Loucy (cell line): Measurements from ENCODE around the gene KATNB1.

ENCODE experiments used
- CTCF ChIP-seq: fragments of 200-600 bp; sonication (generic); conservative IDR thresholded peaks from 2 replicates; pipeline ENCODE4 v1.5.1; 2014; ENCODE audit warnings: mild to moderate bottlenecking, antibody characterized with exemption, low read length
- EZH2phosphoT487 ChIP-seq: fragments of 200-600 bp; IDR thresholded peaks from 2 replicates; pipeline ENCODE4 v1.6.1; 2018; ENCODE audit warnings: antibody characterized with exemption, mild to moderate bottlenecking, moderate library complexity, borderline replicate concordance

- TF ChIP-seq CTCF (no peak), EZH2phosphoT487 (no peak)
Measured at GRCh38 chr16:57725151-57725550, 10.4 kb upstream of the KATNB1 start.
